Subcutaneous preadipocyte (primary cell): ENCODE measurements around the gene TCF4. TPM values are rescaled to one million over a fixed set of nuclear protein-coding genes. Genes with fewer than 3 reads are reported as not detected.

Experiments
- small RNA-seq: library from RNA; depleted of rRNA; stranded (forward); fragments of <200 nt; gene quantifications from one replicate; pipeline ENCODE3, GENCODE V24; 2012
- total RNA-seq: library from RNA; depleted of rRNA; stranded (reverse); fragments of >200 nt; gene quantifications from 2 replicates; pipeline ENCODE4 v1.2.3, GENCODE V29; 2012

TCF4 gene
- total RNA-seq: 69.4 and 89.7 TPM in 2 replicates

GRCh38 chr18:55588111-55588869 lies at the start of gene TCF4:
Gene TCF4 (minus strand): TSS chr18:55588192. CDS start chr18:55587116, 1,076 bp downstream.

Small RNAs within 50 kb of the gene (small RNA-seq; reads per million reads assigned to genes)
- not detected for gene MIR4529
